ENCODE measurements around the gene DCX.

DNA sequence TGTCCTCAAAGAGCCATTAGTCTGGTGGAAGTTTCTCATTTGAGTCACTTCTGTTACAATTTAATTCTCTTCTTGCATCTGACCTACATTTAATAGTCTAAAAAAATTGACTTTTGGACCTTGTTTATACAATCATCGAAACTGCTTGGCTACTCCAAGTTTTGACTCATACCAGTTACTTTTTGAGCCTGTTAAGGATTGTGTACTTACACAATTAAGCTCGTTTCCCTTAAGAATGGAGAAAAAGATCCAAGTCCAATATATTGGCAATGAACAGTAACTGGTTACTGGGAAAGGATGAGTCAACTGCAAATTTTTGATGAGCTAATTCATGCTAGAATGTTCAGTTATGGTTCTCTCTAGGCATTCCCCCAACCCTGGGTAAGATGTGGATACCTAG, 58.2 kb downstream of the DCX start:
- TF ChIP-seq POLR2AphosphoS5 (IDR thresholded peaks at IDR 0.05; ENCODE audit: low read depth, low read length) (no peak), TAF1 (IDR thresholded peaks at IDR 0.05; ENCODE audit: borderline replicate concordance, insufficient read depth, low read length) (no peak), FOXP2 (optimal IDR thresholded peaks at IDR 0.05; ENCODE audit: borderline replicate concordance, extremely low read depth, extremely low read length, insufficient read depth) (no peak), SIN3A (IDR thresholded peaks at IDR 0.05; ENCODE audit: borderline replicate concordance, insufficient read depth, low read length) (no peak)
- TF ChIP-seq, protein P1, sequence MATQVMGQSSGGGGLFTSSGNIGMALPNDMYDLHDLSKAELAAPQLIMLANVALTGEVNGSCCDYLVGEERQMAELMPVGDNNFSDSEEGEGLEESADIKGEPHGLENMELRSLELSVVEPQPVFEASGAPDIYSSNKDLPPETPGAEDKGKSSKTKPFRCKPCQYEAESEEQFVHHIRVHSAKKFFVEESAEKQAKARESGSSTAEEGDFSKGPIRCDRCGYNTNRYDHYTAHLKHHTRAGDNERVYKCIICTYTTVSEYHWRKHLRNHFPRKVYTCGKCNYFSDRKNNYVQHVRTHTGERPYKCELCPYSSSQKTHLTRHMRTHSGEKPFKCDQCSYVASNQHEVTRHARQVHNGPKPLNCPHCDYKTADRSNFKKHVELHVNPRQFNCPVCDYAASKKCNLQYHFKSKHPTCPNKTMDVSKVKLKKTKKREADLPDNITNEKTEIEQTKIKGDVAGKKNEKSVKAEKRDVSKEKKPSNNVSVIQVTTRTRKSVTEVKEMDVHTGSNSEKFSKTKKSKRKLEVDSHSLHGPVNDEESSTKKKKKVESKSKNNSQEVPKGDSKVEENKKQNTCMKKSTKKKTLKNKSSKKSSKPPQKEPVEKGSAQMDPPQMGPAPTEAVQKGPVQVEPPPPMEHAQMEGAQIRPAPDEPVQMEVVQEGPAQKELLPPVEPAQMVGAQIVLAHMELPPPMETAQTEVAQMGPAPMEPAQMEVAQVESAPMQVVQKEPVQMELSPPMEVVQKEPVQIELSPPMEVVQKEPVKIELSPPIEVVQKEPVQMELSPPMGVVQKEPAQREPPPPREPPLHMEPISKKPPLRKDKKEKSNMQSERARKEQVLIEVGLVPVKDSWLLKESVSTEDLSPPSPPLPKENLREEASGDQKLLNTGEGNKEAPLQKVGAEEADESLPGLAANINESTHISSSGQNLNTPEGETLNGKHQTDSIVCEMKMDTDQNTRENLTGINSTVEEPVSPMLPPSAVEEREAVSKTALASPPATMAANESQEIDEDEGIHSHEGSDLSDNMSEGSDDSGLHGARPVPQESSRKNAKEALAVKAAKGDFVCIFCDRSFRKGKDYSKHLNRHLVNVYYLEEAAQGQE (IDR thresholded peaks at IDR 0.05; ENCODE audit: insufficient read depth in 1 of 2, low read depth in 2 of 2, low read length in 2 of 2), result no peak
